ENCODE measurements around the gene TXNDC9. TPM values are rescaled to one million over a fixed set of nuclear protein-coding genes. Genes with fewer than 3 reads are reported as not detected.
"Not testable (repeated sequence)": the region's sequence is repeated elsewhere in the genome, so short reads cannot be mapped to it uniquely, and the experiment has no call there.

Gene TXNDC9
- 10 to 100 TPM; 47.4 to 54.5 (median 51.0) TPM for polyA plus RNA-seq (ENCODE audit: insufficient read length in 3 of 3)

GRCh38 chr2:99335911-99336803, at the start of gene TXNDC9:
TXNDC9 (minus strand) TSS chr2:99336333; CDS start chr2:99333210, 3,123 bp downstream.
- peak; percentile 96 to 100 (median 99) for DNase-seq (ENCODE audit: low read depth in 3 of 3, low spot score in 2 of 3)

GRCh38 chr2:99382143-99382542, 46.0 kb upstream of the TXNDC9 start:
- DNase-seq (ENCODE audit: low read depth in 3 of 3, low spot score in 2 of 3): no peak

GRCh38 chr2:99380376-99381010, 44.4 kb upstream of the TXNDC9 start:
- DNase-seq (ENCODE audit: low read depth in 3 of 3, low spot score in 2 of 3): no peak

- DNase-seq (ENCODE audit: low read depth in 3 of 3, low spot score in 2 of 3): no peak
These were observed 41.7 kb upstream of the TXNDC9 start for GRCh38 chr2:99377879-99378278.

- no peak for DNase-seq (ENCODE audit: low read depth in 3 of 3, low spot score in 2 of 3)
These were observed 40.2 kb upstream of the TXNDC9 start for GRCh38 chr2:99376254-99376864.

- DNase-seq (ENCODE audit: low read depth in 3 of 3, low spot score in 2 of 3): no peak
These were observed 38.6 kb upstream of the TXNDC9 start for GRCh38 chr2:99374747-99375146.

GRCh38 chr2:99373144-99373543, 37.0 kb upstream of the TXNDC9 start:
- no peak for DNase-seq (ENCODE audit: low read depth in 3 of 3, low spot score in 2 of 3)

- DNase-seq (ENCODE audit: low read depth in 3 of 3, low spot score in 2 of 3): not testable (repeated sequence)
These were observed 32.7 kb upstream of the TXNDC9 start for GRCh38 chr2:99368854-99369253.

- DNase-seq (ENCODE audit: low read depth in 3 of 3, low spot score in 2 of 3): no peak
These were observed 29.5 kb upstream of the TXNDC9 start for GRCh38 chr2:99365661-99366060.

- DNase-seq (ENCODE audit: low read depth in 3 of 3, low spot score in 2 of 3): no peak
These were observed 20.7 kb upstream of the TXNDC9 start for GRCh38 chr2:99356853-99357252.

GRCh38 chr2:99354825-99355224, 18.7 kb upstream of the TXNDC9 start:
- not testable (repeated sequence) for DNase-seq (ENCODE audit: low read depth in 3 of 3, low spot score in 2 of 3)

- no peak for DNase-seq (ENCODE audit: low read depth in 3 of 3, low spot score in 2 of 3)
These were observed 17.9 kb upstream of the TXNDC9 start for GRCh38 chr2:99354070-99354469.

- DNase-seq (ENCODE audit: low read depth in 3 of 3, low spot score in 2 of 3): no peak
These were observed 14.1 kb upstream of the TXNDC9 start for GRCh38 chr2:99350194-99350593.

GRCh38 chr2:99348173-99348572, 12.0 kb upstream of the TXNDC9 start:
- DNase-seq (ENCODE audit: low read depth in 3 of 3, low spot score in 2 of 3): no peak

GRCh38 chr2:99346218-99346617, 10.1 kb upstream of the TXNDC9 start:
- no peak for DNase-seq (ENCODE audit: low read depth in 3 of 3, low spot score in 2 of 3)

GRCh38 chr2:99345446-99345845, 9.3 kb upstream of the TXNDC9 start:
- DNase-seq (ENCODE audit: low read depth in 3 of 3, low spot score in 2 of 3): not testable (repeated sequence)

- no peak for DNase-seq (ENCODE audit: low read depth in 3 of 3, low spot score in 2 of 3)
These were observed 6.4 kb upstream of the TXNDC9 start for GRCh38 chr2:99342536-99342935.

GRCh38 chr2:99340669-99341236, 4.6 kb upstream of the TXNDC9 start:
- DNase-seq (ENCODE audit: low read depth in 3 of 3, low spot score in 2 of 3): no peak

GRCh38 chr2:99338029-99338585, 2.0 kb upstream of the TXNDC9 start:
- peak; percentile 5 to 14 (median 10) for DNase-seq (ENCODE audit: low read depth in 3 of 3, low spot score in 2 of 3)

GRCh38 chr2:99337113-99338028, 1.2 kb upstream of the TXNDC9 start, which contains the start of gene EIF5B:
EIF5B (plus strand) TSS chr2:99337389; CDS start chr2:99337555, 166 bp downstream.
- DNase-seq (ENCODE audit: low read depth in 3 of 3, low spot score in 2 of 3): peak; percentile 84 to 90 (median 85)
